ENCODE data around the gene CWC27.

DNA sequence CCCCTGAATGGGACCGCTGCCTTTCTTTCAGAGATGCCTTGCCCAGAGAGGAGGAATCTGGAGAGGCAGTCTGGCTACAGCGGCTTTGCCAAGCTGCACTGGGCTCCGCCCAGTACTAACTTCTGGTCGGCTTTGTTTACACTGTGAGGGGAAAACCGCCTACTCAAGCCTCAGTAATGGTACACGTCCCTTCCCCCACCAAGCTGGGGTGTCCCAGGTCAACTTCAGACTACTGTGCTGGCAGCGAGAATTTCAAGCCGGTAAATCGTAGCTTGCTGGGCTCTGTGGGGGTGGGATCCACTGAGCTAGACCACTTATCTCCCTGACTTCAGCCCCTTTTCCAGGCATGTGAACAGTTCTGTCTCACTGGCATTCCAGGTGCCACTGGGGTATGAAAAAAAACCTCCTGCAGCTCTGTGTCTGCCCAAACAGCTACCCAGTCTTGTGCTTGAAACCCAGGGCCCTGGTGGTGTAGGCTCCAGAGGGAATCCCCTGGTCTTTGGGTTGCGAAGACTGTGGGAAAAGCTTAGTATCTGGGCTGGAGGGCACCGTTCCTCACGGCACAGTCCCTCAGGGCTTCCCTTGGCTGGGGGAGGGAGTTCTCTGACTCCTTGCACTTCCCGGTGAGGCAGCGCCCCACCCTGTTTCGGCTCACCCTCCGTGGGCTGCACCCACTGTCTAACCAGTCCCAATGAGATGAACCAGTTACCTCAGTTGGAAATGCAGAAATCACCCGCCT lies 171.2 kb downstream of the CWC27 start:
- TF ChIP-seq CTCF (IDR thresholded peaks at IDR 0.05 in 8 of 11, conservative IDR thresholded peaks at IDR 0.05 in 3 of 11) (no peak), POLR2AphosphoS5 (IDR thresholded peaks at IDR 0.05) (no peak)

All from spleen (tissue), 7 donors.